GM18873 (cell line): ENCODE data around the gene LRRC30.
"Not testable (repeated sequence)": the region's sequence is repeated elsewhere in the genome, so short reads cannot be mapped to it uniquely, and the experiment has no call there.

Experiments used
- ATAC-seq: cut with Tn5 transposase; IDR thresholded peaks from one replicate; pipeline ENCODE4 v1.9.1; 2021; ENCODE audit warnings: mild to moderate bottlenecking, moderate library complexity, moderate number of reproducible peaks; ENCODE audit not compliant: unreplicated experiment, low FRiP score

The LRRC30 gene

DNA sequence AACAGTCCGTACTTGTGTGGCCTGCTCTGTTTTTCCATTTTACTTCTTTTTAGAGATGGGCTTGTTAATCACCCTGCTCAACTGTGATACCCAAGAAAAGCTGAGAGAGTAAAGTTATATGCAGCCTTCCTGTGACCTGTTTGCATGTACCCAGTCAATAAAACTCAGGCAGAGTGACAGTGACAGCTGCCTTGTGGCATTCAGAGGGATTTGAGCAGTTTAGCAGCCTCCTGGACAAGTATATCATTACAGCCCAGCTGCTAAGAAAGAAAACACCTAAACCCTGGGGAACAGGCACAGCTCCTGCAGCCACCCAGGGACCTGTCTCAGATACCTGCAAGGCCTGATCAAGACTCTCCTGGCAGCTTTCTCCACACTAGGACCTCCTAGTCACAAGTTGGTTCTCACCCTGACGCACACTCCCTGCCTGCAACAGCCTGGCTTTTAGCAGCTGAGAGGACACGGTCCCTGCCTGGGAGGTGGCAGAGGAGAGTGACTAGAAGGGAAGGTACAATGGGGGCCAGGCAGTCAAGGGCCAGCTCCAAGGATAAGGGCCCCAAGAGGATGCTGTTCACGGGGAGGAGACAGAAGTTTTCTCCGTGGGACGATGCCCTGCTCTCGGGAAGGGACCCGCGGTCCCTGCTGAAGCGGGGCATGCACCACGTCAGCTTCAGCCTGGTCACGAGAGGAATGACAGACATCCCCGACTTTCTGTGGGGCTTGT lies at the start of gene LRRC30:
Gene LRRC30, plus strand, starts transcription at position 464 of the 724 bp plus-strand sequence. Its CDS starts 50 bp downstream, at position 514.
- ATAC-seq = no peak

GRCh38 chr18:7185701-7186100 lies 45.2 kb upstream of the LRRC30 start:
- no peak for ATAC-seq

- ATAC-seq = no peak
Measured at GRCh38 chr18:7190547-7191156, 40.2 kb upstream of the LRRC30 start.

DNA sequence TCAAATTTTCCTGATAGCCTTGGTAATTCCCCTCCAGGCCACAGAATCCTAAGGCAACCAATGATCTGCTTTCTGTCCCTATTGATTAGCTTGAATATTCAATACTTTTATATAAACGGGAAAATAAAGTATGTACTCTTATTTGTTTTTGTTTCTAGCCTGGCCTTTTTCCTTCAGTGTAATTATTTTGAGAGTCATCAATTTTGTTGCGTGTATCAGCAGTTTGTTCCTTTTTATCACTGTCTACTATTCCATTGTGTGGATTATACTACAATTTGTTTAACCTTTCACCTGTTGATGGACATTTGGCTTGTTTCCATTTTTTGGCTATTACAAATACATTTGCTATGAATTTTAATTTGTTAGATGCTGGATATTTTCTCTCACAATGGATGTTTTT lies 39.2 kb upstream of the LRRC30 start:
- ATAC-seq = no peak

DNA sequence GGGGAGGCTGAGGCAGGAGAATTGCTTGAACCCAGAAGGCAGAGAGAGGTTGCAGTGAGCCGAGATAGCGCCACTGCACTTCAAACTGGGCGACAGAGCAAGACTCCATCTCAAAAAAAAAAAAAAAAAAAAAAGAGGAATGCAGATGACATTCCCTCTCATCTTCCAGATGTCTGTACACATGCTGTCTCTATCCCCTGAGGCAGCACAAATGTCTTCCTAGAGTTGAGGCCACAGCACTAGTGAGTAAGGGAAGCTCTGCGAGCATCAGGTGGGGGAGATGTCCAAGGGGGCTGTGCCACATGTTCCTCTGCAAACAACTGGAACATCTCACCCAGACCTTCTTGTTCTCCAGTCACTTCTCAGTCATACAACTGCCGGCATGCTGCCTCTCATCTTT lies 35.6 kb upstream of the LRRC30 start:
- no peak for ATAC-seq

DNA sequence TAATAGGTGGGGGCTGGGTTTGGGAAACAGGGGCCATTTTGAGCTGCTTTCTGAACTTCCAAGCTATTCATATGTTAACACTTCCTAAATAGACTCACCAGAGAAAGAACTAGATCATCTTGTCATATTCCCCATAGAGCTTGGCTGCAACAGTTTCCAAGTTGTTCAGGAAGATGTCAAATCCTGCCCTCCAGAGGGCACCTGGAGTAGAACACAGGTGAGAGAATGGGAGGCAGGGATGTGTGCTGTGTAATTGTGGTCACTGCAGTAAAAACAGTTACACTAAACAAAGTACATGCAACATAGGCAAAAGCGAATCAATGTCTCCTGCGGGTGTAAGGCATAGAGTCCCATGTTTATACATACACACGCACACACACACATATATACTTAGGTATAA lies 34.5 kb upstream of the LRRC30 start:
- no peak for ATAC-seq

DNA sequence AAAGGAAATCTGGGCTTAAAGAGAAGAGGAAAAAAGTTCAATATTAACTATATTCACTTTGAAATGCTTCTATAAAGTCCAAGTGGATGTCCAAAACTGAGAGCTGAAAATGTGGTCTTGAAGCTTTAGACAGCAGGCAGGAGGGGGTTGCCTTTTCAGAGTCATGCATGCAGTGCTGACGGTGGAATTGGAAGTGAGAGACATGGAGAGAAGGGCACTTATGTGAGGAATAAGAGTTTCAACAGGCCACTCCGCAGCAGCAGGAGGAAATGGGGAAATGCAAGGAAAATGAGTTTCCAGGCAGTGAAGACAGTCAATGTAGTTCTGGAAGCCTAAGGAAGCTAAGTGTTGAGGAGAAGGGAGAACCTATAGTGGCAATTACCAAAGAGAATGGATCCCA lies 33.0 kb upstream of the LRRC30 start:
- no peak for ATAC-seq

DNA sequence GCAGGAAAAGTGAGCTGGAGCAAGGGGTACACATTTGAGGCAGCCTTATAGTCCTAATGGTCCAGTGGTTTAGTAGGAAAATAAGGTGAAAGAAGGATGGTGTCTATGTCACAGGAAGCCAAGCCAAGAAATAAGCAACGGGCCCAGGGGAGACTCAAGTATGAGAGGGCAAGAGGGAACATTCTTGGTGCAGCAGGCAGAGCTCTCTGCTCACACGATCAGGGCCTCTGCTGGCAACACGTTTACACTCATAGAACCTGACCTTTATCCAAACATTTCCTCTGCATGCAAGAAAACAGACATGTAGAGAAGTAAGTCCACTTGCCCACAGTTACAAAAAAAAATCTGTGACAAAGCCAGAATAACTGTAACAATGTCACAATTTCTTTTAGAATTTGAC lies 32.6 kb upstream of the LRRC30 start:
- no peak for ATAC-seq

DNA sequence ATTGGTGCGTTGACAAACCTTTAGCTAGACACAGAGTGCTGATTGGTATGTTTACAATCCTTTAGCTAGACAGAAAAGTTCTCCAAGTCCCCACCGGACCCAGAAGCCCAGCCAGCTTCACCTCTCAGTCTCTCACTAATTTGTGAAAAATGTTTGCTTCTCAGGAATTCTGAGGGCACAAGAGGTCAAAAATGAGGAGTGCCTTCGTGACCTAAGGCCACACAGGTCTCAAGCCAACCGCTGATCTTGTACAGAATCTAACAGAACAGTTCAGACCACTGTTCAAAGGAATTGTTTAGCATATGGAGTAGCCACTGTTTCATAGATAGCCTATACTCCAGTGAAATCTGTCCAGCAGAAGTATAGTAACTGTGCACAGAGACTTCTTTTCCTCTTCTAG lies 29.8 kb upstream of the LRRC30 start:
- no peak for ATAC-seq

GRCh38 chr18:7202169-7202568 lies 28.7 kb upstream of the LRRC30 start:
- no peak for ATAC-seq

GRCh38 chr18:7203601-7204000 lies 27.3 kb upstream of the LRRC30 start:
- not testable (repeated sequence) for ATAC-seq

DNA sequence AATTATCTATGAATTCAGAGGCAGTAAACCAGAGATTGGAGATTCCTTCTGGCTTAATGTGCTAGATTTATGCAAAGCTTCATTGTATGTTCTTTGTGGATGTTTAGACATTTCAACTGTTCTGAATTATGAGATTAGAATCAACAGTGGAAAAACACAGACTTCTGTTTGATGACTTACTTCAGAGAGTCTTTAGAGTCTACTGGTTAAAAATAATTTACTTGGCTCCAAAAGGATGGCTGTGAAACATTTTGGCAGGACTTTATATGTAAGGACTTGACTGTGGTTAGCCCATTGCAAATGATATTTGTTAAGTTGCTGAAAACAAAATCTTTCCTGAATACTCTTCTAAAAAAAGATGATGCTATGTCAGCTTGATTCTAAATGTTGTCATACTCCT lies 25.5 kb upstream of the LRRC30 start:
- ATAC-seq = no peak

GRCh38 chr18:7206217-7206616 lies 24.7 kb upstream of the LRRC30 start:
- ATAC-seq = no peak

- ATAC-seq = no peak
Measured at GRCh38 chr18:7207366-7207915, 23.4 kb upstream of the LRRC30 start.

DNA sequence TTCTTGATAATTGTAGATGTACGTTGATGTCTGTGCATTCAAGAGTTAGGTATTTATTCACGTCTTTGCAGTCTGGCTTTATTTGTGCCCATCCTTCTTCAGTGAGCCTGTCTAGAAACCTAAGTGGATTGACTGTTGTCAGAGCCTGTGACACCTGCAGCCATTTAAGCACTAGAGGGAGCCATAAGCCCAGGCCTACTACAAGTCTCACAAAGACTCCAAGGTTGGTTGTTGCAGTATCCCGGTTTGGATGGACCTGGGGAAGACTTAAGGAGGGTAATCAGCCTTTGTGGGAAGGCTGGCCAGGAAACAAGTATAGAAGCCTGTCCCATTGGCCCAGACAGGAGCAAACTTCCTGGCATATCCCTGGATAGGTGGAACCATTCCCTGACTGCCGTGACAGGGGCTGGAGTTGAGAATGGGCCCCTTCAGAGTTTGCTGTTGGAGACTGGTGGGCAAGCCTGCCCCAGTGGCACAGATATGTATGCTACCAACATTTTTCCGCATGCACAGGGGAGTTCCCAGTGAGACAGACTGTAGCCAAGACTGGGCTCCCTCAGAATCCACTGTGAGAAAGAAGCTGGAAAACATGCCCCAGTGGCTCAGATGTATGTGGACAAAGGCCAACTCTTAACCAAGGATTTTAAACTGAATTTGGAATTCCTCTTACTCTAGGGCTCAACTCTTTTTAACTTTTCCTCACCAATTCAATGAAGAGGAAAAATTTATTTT lies 9.3 kb upstream of the LRRC30 start:
- ATAC-seq = no peak

GRCh38 chr18:7224198-7224597 lies 6.7 kb upstream of the LRRC30 start:
- no peak for ATAC-seq

- ATAC-seq = no peak
Measured at GRCh38 chr18:7232218-7232617, 1.3 kb downstream of the LRRC30 start.

GRCh38 chr18:7233134-7233810 lies 2.4 kb downstream of the LRRC30 start:
- no peak for ATAC-seq

DNA sequence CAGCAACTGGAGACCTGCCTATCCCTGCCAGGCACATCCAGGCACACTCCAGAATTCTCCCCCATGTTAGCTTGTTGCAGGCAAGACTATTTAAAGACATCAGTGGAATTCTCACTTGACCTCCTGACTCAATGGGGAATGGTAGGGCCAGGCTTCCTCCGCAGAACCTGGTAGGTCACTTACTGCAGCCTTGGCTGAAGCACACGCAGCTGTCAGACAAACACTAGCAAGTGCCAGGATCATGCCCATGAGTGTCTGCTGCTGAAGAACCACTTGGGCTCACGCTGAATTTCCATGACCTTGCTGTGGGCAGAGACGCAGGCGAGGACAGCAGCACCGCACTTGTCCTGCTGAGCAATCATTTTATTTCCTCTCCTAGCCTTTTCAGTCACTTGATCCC lies 3.2 kb downstream of the LRRC30 start:
- no peak for ATAC-seq

DNA sequence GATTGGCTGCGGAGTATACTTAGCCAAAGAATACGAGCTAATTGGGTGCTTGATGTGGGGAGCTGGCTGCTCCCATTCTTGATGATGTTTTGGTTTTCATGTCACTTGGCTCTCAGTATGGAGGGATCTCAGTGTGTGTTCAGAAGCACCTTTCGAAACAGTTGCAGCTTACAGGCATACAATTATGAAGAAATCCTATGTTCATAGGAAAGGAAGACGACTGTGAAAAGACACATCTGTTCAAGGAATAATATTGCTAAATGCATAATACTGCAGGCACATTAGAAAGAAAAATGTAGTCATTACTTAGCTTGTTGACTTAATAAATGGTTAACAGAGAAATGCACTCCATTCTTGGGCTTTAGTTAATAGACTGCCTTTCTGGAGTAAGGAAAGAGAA lies 4.1 kb downstream of the LRRC30 start:
- no peak for ATAC-seq

DNA sequence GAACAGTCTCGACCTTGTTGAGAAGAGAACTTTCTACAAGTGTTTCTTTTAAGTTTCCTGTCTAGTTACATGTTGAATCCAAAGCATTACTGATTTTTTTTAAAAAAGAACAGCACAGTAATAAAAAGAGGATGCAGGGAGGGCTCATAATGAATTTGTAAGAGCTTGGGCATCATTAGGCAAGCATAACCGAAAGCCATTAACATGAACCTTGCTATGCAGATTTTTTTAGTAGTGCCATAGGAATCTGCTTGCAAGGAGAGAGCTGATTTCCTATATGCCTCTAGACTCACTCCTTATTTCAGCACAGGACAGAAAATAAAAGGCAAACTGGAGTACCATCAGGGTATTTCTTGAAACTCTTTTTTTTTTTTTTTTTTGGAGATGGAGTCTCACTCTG lies 5.2 kb downstream of the LRRC30 start:
- no peak for ATAC-seq
